HEK293 (cell line): ENCODE data around the gene KLK5.

ENCODE experiments used
- BCL11A ChIP-seq: fragments of 450-650 bp; formaldehyde crosslinking; IDR thresholded peaks from 2 replicates; pipeline ENCODE4 v1.5.1; 2016; ENCODE audit warnings: low read depth, missing biosample characterization, missing genetic modification characterization
- BCL11B ChIP-seq: fragments of 450-650 bp; formaldehyde crosslinking; IDR thresholded peaks from 2 replicates; pipeline ENCODE4 v1.5.1; 2016; ENCODE audit warnings: low read depth, missing biosample characterization, missing genetic modification characterization
- HOXA7 ChIP-seq: sonication (generic); formaldehyde crosslinking; IDR thresholded peaks from 2 replicates; pipeline ENCODE4 v1.8.1; 2022; ENCODE audit warnings: missing genetic modification reagents, borderline replicate concordance
- KLF10 ChIP-seq: fragments of 450-650 bp; IDR thresholded peaks from 2 replicates; pipeline ENCODE4 v1.5.1; 2018; ENCODE audit warnings: missing biosample characterization, mild to moderate bottlenecking, missing genetic modification characterization
- KLF8 ChIP-seq: fragments of 450-650 bp; formaldehyde crosslinking; IDR thresholded peaks from 2 replicates; pipeline ENCODE4 v1.5.1; 2016; ENCODE audit warnings: missing biosample characterization, missing genetic modification characterization
- PRDM1 ChIP-seq: fragments of 450-650 bp; formaldehyde crosslinking; IDR thresholded peaks from 2 replicates; pipeline ENCODE4; 2016; ENCODE audit warnings: missing biosample characterization, missing genetic modification characterization
- REPIN1 ChIP-seq: fragments of 450-650 bp; formaldehyde crosslinking; IDR thresholded peaks from 2 replicates; pipeline ENCODE4 v1.5.1; 2017; ENCODE audit warnings: missing biosample characterization, missing genetic modification characterization, low read depth
- SCRT2 ChIP-seq: fragments of 450-650 bp; formaldehyde crosslinking; IDR thresholded peaks from 2 replicates; pipeline ENCODE4 v1.5.1; 2016; ENCODE audit warnings: missing biosample characterization, missing genetic modification characterization
- SETDB1 ChIP-seq: IDR thresholded peaks from one replicate; pipeline ENCODE4 v1.6.1; 2017; ENCODE audit warnings: mild to moderate bottlenecking, low read length, moderate library complexity, mixed read lengths; ENCODE audit not compliant: insufficient read length
- SP3 ChIP-seq: fragments of 450-650 bp; formaldehyde crosslinking; IDR thresholded peaks from 2 replicates; pipeline ENCODE4 v1.5.1; 2016; ENCODE audit warnings: missing biosample characterization, missing genetic modification characterization
- TRIM28 ChIP-seq: IDR thresholded peaks from 2 replicates; pipeline ENCODE4 v1.6.1; 2011; ENCODE audit warnings: low read length, control low read depth, borderline replicate concordance
- ZBTB21 ChIP-seq: fragments of 450-650 bp; formaldehyde crosslinking; IDR thresholded peaks from 2 replicates; pipeline ENCODE4 v1.5.1; 2017; ENCODE audit warnings: missing biosample characterization, missing genetic modification characterization
- ZBTB48 ChIP-seq: fragments of 450-650 bp; formaldehyde crosslinking; IDR thresholded peaks from 2 replicates; pipeline ENCODE4 v1.5.1; 2016; ENCODE audit warnings: missing biosample characterization, missing genetic modification characterization
- ZBTB8A ChIP-seq: fragments of 450-650 bp; formaldehyde crosslinking; IDR thresholded peaks from 2 replicates; pipeline ENCODE4 v1.5.1; 2016; ENCODE audit warnings: missing biosample characterization, missing genetic modification characterization
- ZEB2 ChIP-seq: fragments of 450-650 bp; formaldehyde crosslinking; IDR thresholded peaks from 2 replicates; pipeline ENCODE4 v1.5.1; 2016; ENCODE audit warnings: missing biosample characterization, missing genetic modification characterization
- ZFP37 ChIP-seq: fragments of 450-650 bp; formaldehyde crosslinking; IDR thresholded peaks from 2 replicates; pipeline ENCODE4 v1.5.1; 2016; ENCODE audit warnings: missing biosample characterization, missing genetic modification characterization
- ZFP69B ChIP-seq: fragments of 450-650 bp; formaldehyde crosslinking; IDR thresholded peaks from 2 replicates; pipeline ENCODE4 v1.5.1; 2016; ENCODE audit warnings: missing biosample characterization, missing genetic modification characterization
- ZNF114 ChIP-seq: fragments of 450-650 bp; formaldehyde crosslinking; IDR thresholded peaks from 2 replicates; pipeline ENCODE4 v1.5.0; 2017; ENCODE audit warnings: missing biosample characterization, missing genetic modification characterization
- ZNF155 ChIP-seq: fragments of 450-650 bp; formaldehyde crosslinking; IDR thresholded peaks from 2 replicates; pipeline ENCODE4 v1.5.1; 2016; ENCODE audit warnings: missing biosample characterization, missing genetic modification characterization
- ZNF184 ChIP-seq: fragments of 450-650 bp; IDR thresholded peaks from 2 replicates; pipeline ENCODE4 v1.5.1; 2018; ENCODE audit warnings: missing biosample characterization, mild to moderate bottlenecking, missing genetic modification characterization
- ZNF211 ChIP-seq: fragments of 450-650 bp; formaldehyde crosslinking; IDR thresholded peaks from 2 replicates; pipeline ENCODE4 v1.5.1; 2016; ENCODE audit warnings: low read depth, missing biosample characterization, missing genetic modification characterization
- ZNF24 ChIP-seq: fragments of 450-650 bp; formaldehyde crosslinking; IDR thresholded peaks from 2 replicates; pipeline ENCODE4 v1.5.1; 2016; ENCODE audit warnings: missing biosample characterization, missing genetic modification characterization
- ZNF248 ChIP-seq: fragments of 450-650 bp; formaldehyde crosslinking; IDR thresholded peaks from 2 replicates; pipeline ENCODE4 v1.5.1; 2017; ENCODE audit warnings: missing biosample characterization, missing genetic modification characterization
- ZNF324 ChIP-seq: fragments of 450-650 bp; formaldehyde crosslinking; IDR thresholded peaks from 2 replicates; pipeline ENCODE4 v1.5.1; 2016; ENCODE audit warnings: missing biosample characterization, missing genetic modification characterization
- ZNF335 ChIP-seq: fragments of 450-650 bp; formaldehyde crosslinking; conservative IDR thresholded peaks from 2 replicates; pipeline ENCODE4 v1.5.1; 2016; ENCODE audit warnings: missing biosample characterization, missing genetic modification characterization
- ZNF391 ChIP-seq: fragments of 450-650 bp; formaldehyde crosslinking; IDR thresholded peaks from 2 replicates; pipeline ENCODE4 v1.5.1; 2016; ENCODE audit warnings: low read depth, missing biosample characterization, missing genetic modification characterization, borderline replicate concordance
- ZNF394 ChIP-seq: fragments of 450-650 bp; formaldehyde crosslinking; IDR thresholded peaks from 2 replicates; pipeline ENCODE4 v1.5.1; 2016; ENCODE audit warnings: missing biosample characterization, missing genetic modification characterization, mild to moderate bottlenecking, moderate library complexity, borderline replicate concordance
- ZNF404 ChIP-seq: fragments of 450-650 bp; formaldehyde crosslinking; IDR thresholded peaks from 2 replicates; pipeline ENCODE4 v1.5.1; 2017; ENCODE audit warnings: missing biosample characterization, missing genetic modification characterization
- ZNF501 ChIP-seq: fragments of 450-650 bp; formaldehyde crosslinking; IDR thresholded peaks from 2 replicates; pipeline ENCODE4 v1.5.1; 2016; ENCODE audit warnings: missing biosample characterization, missing genetic modification characterization
- ZNF558 ChIP-seq: fragments of 450-650 bp; formaldehyde crosslinking; IDR thresholded peaks from 2 replicates; pipeline ENCODE4 v1.5.1; 2016; ENCODE audit warnings: missing biosample characterization, missing genetic modification characterization
- ZNF660 ChIP-seq: fragments of 450-650 bp; IDR thresholded peaks from 2 replicates; pipeline ENCODE4 v1.5.1; 2018; ENCODE audit warnings: missing biosample characterization, mild to moderate bottlenecking, missing genetic modification characterization
- ZNF76 ChIP-seq: fragments of 450-650 bp; formaldehyde crosslinking; IDR thresholded peaks from 2 replicates; pipeline ENCODE4; 2016; ENCODE audit warnings: low read depth, missing biosample characterization, missing genetic modification characterization, borderline replicate concordance
- ZNF785 ChIP-seq: fragments of 450-650 bp; formaldehyde crosslinking; IDR thresholded peaks from 2 replicates; pipeline ENCODE4 v1.5.1; 2016; ENCODE audit warnings: missing biosample characterization, missing genetic modification characterization
- ZXDB ChIP-seq: fragments of 450-650 bp; formaldehyde crosslinking; IDR thresholded peaks from 2 replicates; pipeline ENCODE4 v1.5.1; 2016; ENCODE audit warnings: missing biosample characterization, missing genetic modification characterization
- TF ChIP-seq, protein P1 (sequence below): fragments of 450-650 bp; formaldehyde crosslinking; IDR thresholded peaks from 2 replicates; pipeline ENCODE4 v1.5.1; 2016; ENCODE audit warnings: missing biosample characterization, missing genetic modification characterization, low read depth
- TF ChIP-seq, protein P2 (sequence below): fragments of 450-650 bp; formaldehyde crosslinking; IDR thresholded peaks from 2 replicates; pipeline ENCODE4 v1.5.1; 2016; ENCODE audit warnings: missing biosample characterization, missing genetic modification characterization
- TF ChIP-seq, protein P3 (sequence below): fragments of 450-650 bp; formaldehyde crosslinking; conservative IDR thresholded peaks from 2 replicates; pipeline ENCODE4 v1.5.1; 2016; ENCODE audit warnings: low read depth, missing biosample characterization, missing genetic modification characterization

Gene KLK5

DNA sequence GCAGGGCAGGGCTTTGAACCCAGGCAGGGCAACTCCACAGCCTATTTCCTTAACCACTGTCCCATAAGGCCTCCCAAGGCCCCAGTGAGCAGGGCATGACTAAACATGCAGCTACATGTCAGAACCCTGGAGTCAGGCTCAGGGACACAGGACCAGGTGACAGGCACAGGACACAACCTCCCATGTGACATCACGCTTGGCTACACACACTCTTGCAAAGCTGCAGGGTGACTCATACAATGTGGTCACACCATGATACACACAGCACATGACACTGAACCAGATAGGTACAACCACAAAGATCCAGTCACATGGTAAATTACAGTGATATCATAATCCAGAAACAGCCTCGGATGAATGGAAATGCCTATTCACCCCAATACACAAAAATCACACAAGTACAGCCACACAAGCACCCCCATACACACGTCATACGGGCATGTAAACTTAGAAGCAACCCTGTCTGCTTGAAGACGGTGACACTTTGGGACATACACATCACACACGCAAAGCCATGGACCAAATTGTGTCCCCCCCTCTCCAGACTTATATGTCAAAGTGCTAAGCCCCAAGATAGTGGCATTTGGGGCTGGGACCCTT lies 56.1 kb downstream of the KLK5 start (continued):
- TF ChIP-seq SP3 (peak; percentile 70), ZBTB21 (tag by site-specific recombination) (peak; percentile 99), HOXA7 (CRISPR knock-in tag) (no peak), BCL11B (tag by site-specific recombination) (no peak), REPIN1 (tag by site-specific recombination) (no peak), ZNF391 (tag by site-specific recombination) (peak; percentile 72; the same call in 1 of the 2 replicates), ZNF248 (tag by site-specific recombination) (no peak), ZBTB8A (no peak), BCL11A (tag by site-specific recombination) (peak; percentile 98), PRDM1 (tag by site-specific recombination) (no peak), ZNF184 (0 out of 2 replicates have a peak, but pooled peaks have one; percentile 12), SETDB1 (peak; percentile 22), ZNF335 (peak; percentile 77), ZNF114 (tag by site-specific recombination) (no peak), ZFP37 (tag by site-specific recombination) (peak; percentile 92), ZNF404 (tag by site-specific recombination) (no peak), ZFP69B (tag by site-specific recombination) (peak; percentile 77), ZEB2 (tag by site-specific recombination) (peak; percentile 92), ZNF558 (tag by site-specific recombination) (peak; percentile 65; the same call in 1 of the 2 replicates), KLF10 (tag by site-specific recombination) (no peak), ZNF394 (peak; percentile 77), SCRT2 (peak; percentile 75; the same call in 1 of the 2 replicates), ZNF211 (no peak), ZNF324 (tag by site-specific recombination) (peak; percentile 81; the same call in 1 of the 2 replicates), KLF8 (tag by site-specific recombination) (peak; percentile 96), ZNF76 (tag by site-specific recombination) (peak; percentile 75; the same call in 1 of the 2 replicates), ZNF660 (tag by site-specific recombination) (peak; percentile 92; the same call in 1 of the 2 replicates), ZNF155 (peak; percentile 94; the same call in 1 of the 2 replicates), ZBTB48 (peak; percentile 92), ZXDB (tag by site-specific recombination) (peak; percentile 57; the same call in 1 of the 2 replicates), ZNF785 (peak; percentile 32; the same call in 1 of the 2 replicates), ZNF24 (tag by site-specific recombination) (peak; percentile 98), TRIM28 (peak; percentile 56; the same call in 1 of the 2 replicates), ZNF501 (tag by site-specific recombination) (peak; percentile 87)
- TF ChIP-seq, protein P1, sequence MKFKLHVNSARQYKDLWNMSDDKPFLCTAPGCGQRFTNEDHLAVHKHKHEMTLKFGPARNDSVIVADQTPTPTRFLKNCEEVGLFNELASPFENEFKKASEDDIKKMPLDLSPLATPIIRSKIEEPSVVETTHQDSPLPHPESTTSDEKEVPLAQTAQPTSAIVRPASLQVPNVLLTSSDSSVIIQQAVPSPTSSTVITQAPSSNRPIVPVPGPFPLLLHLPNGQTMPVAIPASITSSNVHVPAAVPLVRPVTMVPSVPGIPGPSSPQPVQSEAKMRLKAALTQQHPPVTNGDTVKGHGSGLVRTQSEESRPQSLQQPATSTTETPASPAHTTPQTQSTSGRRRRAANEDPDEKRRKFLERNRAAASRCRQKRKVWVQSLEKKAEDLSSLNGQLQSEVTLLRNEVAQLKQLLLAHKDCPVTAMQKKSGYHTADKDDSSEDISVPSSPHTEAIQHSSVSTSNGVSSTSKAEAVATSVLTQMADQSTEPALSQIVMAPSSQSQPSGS (tag by site-specific recombination): peak; percentile 90
- TF ChIP-seq, protein P2, sequence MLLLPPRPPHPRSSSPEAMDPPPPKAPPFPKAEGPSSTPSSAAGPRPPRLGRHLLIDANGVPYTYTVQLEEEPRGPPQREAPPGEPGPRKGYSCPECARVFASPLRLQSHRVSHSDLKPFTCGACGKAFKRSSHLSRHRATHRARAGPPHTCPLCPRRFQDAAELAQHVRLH (tag by site-specific recombination): peak; percentile 65; the same call in 1 of the 2 replicates
- TF ChIP-seq, protein P3, sequence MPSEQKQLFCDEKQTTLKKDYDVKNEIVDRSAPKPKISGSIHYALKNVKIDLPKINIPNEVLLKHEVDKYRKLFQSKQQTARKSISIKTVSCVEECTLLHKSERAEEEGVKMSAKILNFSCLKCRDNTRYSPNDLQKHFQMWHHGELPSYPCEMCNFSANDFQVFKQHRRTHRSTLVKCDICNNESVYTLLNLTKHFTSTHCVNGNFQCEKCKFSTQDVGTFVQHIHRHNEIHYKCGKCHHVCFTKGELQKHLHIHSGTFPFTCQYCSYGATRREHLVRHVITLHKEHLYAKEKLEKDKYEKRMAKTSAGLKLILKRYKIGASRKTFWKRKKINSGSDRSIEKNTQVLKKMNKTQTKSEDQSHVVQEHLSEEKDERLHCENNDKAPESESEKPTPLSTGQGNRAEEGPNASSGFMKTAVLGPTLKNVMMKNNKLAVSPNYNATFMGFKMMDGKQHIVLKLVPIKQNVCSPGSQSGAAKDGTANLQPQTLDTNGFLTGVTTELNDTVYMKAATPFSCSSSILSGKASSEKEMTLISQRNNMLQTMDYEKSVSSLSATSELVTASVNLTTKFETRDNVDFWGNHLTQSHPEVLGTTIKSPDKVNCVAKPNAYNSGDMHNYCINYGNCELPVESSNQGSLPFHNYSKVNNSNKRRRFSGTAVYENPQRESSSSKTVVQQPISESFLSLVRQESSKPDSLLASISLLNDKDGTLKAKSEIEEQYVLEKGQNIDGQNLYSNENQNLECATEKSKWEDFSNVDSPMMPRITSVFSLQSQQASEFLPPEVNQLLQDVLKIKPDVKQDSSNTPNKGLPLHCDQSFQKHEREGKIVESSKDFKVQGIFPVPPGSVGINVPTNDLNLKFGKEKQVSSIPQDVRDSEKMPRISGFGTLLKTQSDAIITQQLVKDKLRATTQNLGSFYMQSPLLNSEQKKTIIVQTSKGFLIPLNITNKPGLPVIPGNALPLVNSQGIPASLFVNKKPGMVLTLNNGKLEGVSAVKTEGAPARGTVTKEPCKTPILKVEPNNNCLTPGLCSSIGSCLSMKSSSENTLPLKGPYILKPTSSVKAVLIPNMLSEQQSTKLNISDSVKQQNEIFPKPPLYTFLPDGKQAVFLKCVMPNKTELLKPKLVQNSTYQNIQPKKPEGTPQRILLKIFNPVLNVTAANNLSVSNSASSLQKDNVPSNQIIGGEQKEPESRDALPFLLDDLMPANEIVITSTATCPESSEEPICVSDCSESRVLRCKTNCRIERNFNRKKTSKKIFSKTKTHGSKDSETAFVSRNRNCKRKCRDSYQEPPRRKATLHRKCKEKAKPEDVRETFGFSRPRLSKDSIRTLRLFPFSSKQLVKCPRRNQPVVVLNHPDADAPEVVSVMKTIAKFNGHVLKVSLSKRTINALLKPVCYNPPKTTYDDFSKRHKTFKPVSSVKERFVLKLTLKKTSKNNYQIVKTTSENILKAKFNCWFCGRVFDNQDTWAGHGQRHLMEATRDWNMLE: peak; percentile 37
